HepG2 (cell line): ENCODE results near the gene SEMA5B. TPM values are rescaled to one million over a fixed set of nuclear protein-coding genes. Genes with fewer than 3 reads are reported as not detected.

ENCODE experiments used
- ATAC-seq: fragments of 200-7000 bp; cut with Tn5 transposase; 3 replicates; pipeline ENCODE4 v1.9.1; 2020; ENCODE audit warnings: mild to moderate bottlenecking, moderate library complexity
- BruUV-seq: library from RNA; stranded (reverse); fragments of 400-500 nt; replicated peaks from 2 replicates; lab custom pipeline; 2021; lab: Mats Ljungman, UMichigan
- CTCF ChIA-PET: fragments of 300-600 bp; formaldehyde crosslinking; extraction: SDS; loops from one replicate; lab custom pipeline; 2021; ENCODE audit warnings: low total read pairs, inconsistent platforms, low intra/inter-chr PET ratio; lab: Yijun Ruan, JAX
- POLR2A ChIA-PET: fragments of 350-600 bp; sonication (Branson Sonifier 250); formaldehyde crosslinking; loops from one replicate; lab custom pipeline; 2020; ENCODE audit warnings: antibody characterized with exemption, inconsistent platforms; lab: Yijun Ruan, JAX
- DNase-seq: peaks from one replicate; pipeline ENCODE4 v3.0.0-alpha.2; 2015; ENCODE audit warnings: low spot score
- FAIRE-seq: peaks from 3 replicates; lab custom pipeline; 2011; peaks lifted over from hg19 to GRCh38; lab: Jason Lieb, UNC
- H2AFZ ChIP-seq: one replicate; pipeline ENCODE4 v1.6.1; 2011; ENCODE audit warnings: low read length, inconsistent platforms
- H3K27ac ChIP-seq: fragments of 300-600 bp; 3 replicates; pipeline ENCODE4 v1.8.0; 2011; ENCODE audit warnings: mixed run types, mild to moderate bottlenecking, mixed read lengths, low read length, inconsistent platforms; ENCODE audit not compliant: insufficient read depth; ENCODE audit errors: extremely low read length
- H3K27me3 ChIP-seq, 2 experiments: fragments of 200-600 bp in 1 of 2; 2 replicates in 1 of 2; 3 replicates in 1 of 2; pipeline versions ENCODE4 v1.6.0 to v1.8.0; 2011; ENCODE audit warnings: low read length in 2 of 2, mild to moderate bottlenecking in 2 of 2, moderate library complexity in 2 of 2, inconsistent platforms in 1 of 2; ENCODE audit not compliant: insufficient read depth in 2 of 2, control insufficient read depth in 1 of 2
- H3K36me3 ChIP-seq, 2 experiments: fragments of 200-600 bp in 1 of 2; replicated peaks in 1 of 2; 2 replicates in 1 of 2; 3 replicates in 1 of 2; pipeline versions ENCODE4 v1.5.1 to v1.8.0; 2011; ENCODE audit warnings: low read length in 2 of 2, inconsistent platforms in 1 of 2; ENCODE audit not compliant: insufficient read depth in 2 of 2, control insufficient read depth in 1 of 2
- H3K4me1 ChIP-seq: 2 replicates; pipeline ENCODE4 v1.5.1; 2012; ENCODE audit warnings: low read length, inconsistent platforms; ENCODE audit not compliant: insufficient read depth
- H3K4me2 ChIP-seq: 2 replicates; pipeline ENCODE4 v1.6.0; 2011; ENCODE audit warnings: low read depth, low read length, inconsistent platforms
- H3K4me3 ChIP-seq, 3 experiments: fragments of 200-600 bp in 1 of 3; sonication (generic), shearing (Covaris generic) in 1 of 3; replicated peaks in 1 of 3; 2 replicates each; pipeline ENCODE4 v1.5.1; 2011 to 2016; ENCODE audit warnings: low read length in 3 of 3, inconsistent platforms in 2 of 3, low read depth in 2 of 3, mild to moderate bottlenecking in 2 of 3, control low read depth in 1 of 3, mixed read lengths in 1 of 3; ENCODE audit not compliant: insufficient read depth in 1 of 3
- H3K79me2 ChIP-seq: one replicate; pipeline ENCODE4 v1.6.1; 2011; ENCODE audit warnings: low read length, inconsistent platforms; ENCODE audit not compliant: insufficient read depth
- H3K9ac ChIP-seq: 2 replicates; pipeline ENCODE4 v1.6.0; 2011; ENCODE audit warnings: mild to moderate bottlenecking, low read depth, low read length, inconsistent platforms; ENCODE audit not compliant: insufficient read depth
- H3K9me3 ChIP-seq: 2 replicates; pipeline ENCODE4 v1.5.1; 2012; ENCODE audit warnings: mild to moderate bottlenecking, low read length
- H4K20me1 ChIP-seq: 2 replicates; pipeline ENCODE4 v1.6.0; 2011; ENCODE audit warnings: inconsistent platforms, mild to moderate bottlenecking, low read length, moderate library complexity; ENCODE audit not compliant: insufficient read depth
- ATF7 ChIP-seq, 2 experiments: fragments of 450-650 bp in 1 of 2; sonication (generic) in 1 of 2; formaldehyde crosslinking in 1 of 2; IDR thresholded peaks; 2 replicates each; pipeline versions ENCODE4 v1.4.0 to v1.6.1; 2016 to 2020; ENCODE audit warnings: antibody characterized with exemption in 1 of 2, mild to moderate bottlenecking in 1 of 2, missing genetic modification reagents in 1 of 2
- CCDC6 ChIP-seq: sonication (generic); formaldehyde crosslinking; IDR thresholded peaks from 2 replicates; pipeline ENCODE4 v1.8.1; 2022; ENCODE audit warnings: mild to moderate bottlenecking, missing genetic modification reagents, moderate library complexity
- DNMT1 ChIP-seq: sonication (generic); formaldehyde crosslinking; IDR thresholded peaks from 2 replicates; pipeline ENCODE4 v1.5.1; 2020; ENCODE audit warnings: mild to moderate bottlenecking, missing genetic modification reagents
- HNF4G ChIP-seq, 2 experiments: sonication (generic) in 1 of 2; formaldehyde crosslinking in 1 of 2; IDR thresholded peaks; 2 replicates each; pipeline versions ENCODE4 v1.4.0 to v1.6.1; 2011 to 2020; ENCODE audit warnings: borderline replicate concordance in 2 of 2, low read depth in 2 of 2, mild to moderate bottlenecking in 2 of 2, low read length in 1 of 2, missing genetic modification reagents in 1 of 2, moderate library complexity in 1 of 2
- RBM39 ChIP-seq: fragments of 200-400 bp; formaldehyde crosslinking; IDR thresholded peaks from one replicate; pipeline ENCODE4 v1.6.1; 2018; ENCODE audit warnings: antibody characterized with exemption, mild to moderate bottlenecking, low read depth, low read length; ENCODE audit not compliant: poor library complexity, severe bottlenecking
- SRY ChIP-seq: sonication (generic); formaldehyde crosslinking; IDR thresholded peaks from 2 replicates; pipeline ENCODE4 v1.8.0; 2022; ENCODE audit warnings: mild to moderate bottlenecking, missing genetic modification reagents
- TBX3 ChIP-seq: fragments of 450-650 bp; IDR thresholded peaks from 2 replicates; pipeline ENCODE4 v1.6.1; 2017; ENCODE audit warnings: antibody characterized with exemption, mild to moderate bottlenecking, inconsistent platforms, borderline replicate concordance
- ZNF30 ChIP-seq: sonication (generic); formaldehyde crosslinking; IDR thresholded peaks from 2 replicates; pipeline ENCODE4 v1.5.0; 2020; ENCODE audit warnings: mild to moderate bottlenecking, missing genetic modification reagents
- ZNF781 ChIP-seq: sonication (generic); formaldehyde crosslinking; IDR thresholded peaks from 2 replicates; pipeline ENCODE4 v1.5.1; 2020; ENCODE audit warnings: borderline replicate concordance, mild to moderate bottlenecking, missing genetic modification reagents; ENCODE audit errors: not compliant biosample characterization
- ZNF790 ChIP-seq: sonication (generic); formaldehyde crosslinking; IDR thresholded peaks from 2 replicates; pipeline ENCODE4 v1.8.0; 2022; ENCODE audit warnings: missing genetic modification reagents, mild to moderate bottlenecking, borderline replicate concordance
- WGBS: methylation state at CpG from one replicate; pipeline ENCODE4 v1.1.6; 2017; ENCODE audit warnings: low lambda C conversion rate; 5-methylcytosine and 5-hydroxymethylcytosine counted together
- in situ Hi-C: cut with HindIII; loops from 2 replicates; pipeline ENCODE4 v1.10.0; 2017; ENCODE audit warnings: low pct_unique_long_range_greater_than_20kb; ENCODE audit not compliant: extremely low pct_ligation_motif_present
- intact Hi-C: fragments of 100-400 bp; cut with micrococcal nuclease; formaldehyde crosslinking; loops from one replicate; pipeline ENCODE4 v1.10.0; 2022; ENCODE audit not compliant: unreplicated experiment
- polyA plus RNA-seq, 8 experiments: library from polyadenylated mRNA; depleted of rRNA in 3 of 8; stranded (reverse) in 7 of 8; unstranded in 1 of 8; fragments of >200 nt; fragmentation: Illumina TruSeq in 4 of 8; extraction: Trizol in 4 of 8; gene quantifications; 2 replicates each; pipeline versions ENCODE4 v1.2.1 to v1.2.3, GENCODE V29; 2011 to 2016; ENCODE audit warnings: low read depth in 4 of 8, missing spikeins in 1 of 8, mixed read lengths in 1 of 8; ENCODE audit not compliant: insufficient read depth in 1 of 8
- total RNA-seq, 5 experiments: library from RNA; depleted of rRNA; stranded (reverse); fragments of >200 nt; fragmentation: Illumina TruSeq; extraction: Trizol; gene quantifications; 2 replicates each; pipeline ENCODE4 v1.2.3, GENCODE V29; 2016; ENCODE audit warnings: low read depth in 1 of 5
- TF ChIP-seq, protein P1 (sequence below): sonication (generic); formaldehyde crosslinking; IDR thresholded peaks from 2 replicates; pipeline ENCODE4 v1.8.0; 2023; ENCODE audit warnings: mild to moderate bottlenecking, missing genetic modification reagents
- TF ChIP-seq, protein P2 (sequence below): sonication (generic); formaldehyde crosslinking; conservative IDR thresholded peaks from 2 replicates; pipeline ENCODE4 v1.4.0; 2020; ENCODE audit warnings: missing genetic modification reagents
- TF ChIP-seq, protein P3 (sequence below): sonication (generic); formaldehyde crosslinking; IDR thresholded peaks from 2 replicates; pipeline ENCODE4 v1.8.1; 2023; ENCODE audit warnings: missing genetic modification reagents, inconsistent platforms, borderline replicate concordance
- TF ChIP-seq, protein P4 (sequence below): IDR thresholded peaks from 2 replicates; pipeline ENCODE4 v1.6.1; 2016; ENCODE audit warnings: missing biosample characterization, missing genetic modification reagents, low read depth

The SEMA5B gene
- total and polyA plus RNA-seq, 2 of the 13 experiments (the other 11 are each of a cell fraction or from before 2014, with no cell fraction given), result not detected

DNA sequence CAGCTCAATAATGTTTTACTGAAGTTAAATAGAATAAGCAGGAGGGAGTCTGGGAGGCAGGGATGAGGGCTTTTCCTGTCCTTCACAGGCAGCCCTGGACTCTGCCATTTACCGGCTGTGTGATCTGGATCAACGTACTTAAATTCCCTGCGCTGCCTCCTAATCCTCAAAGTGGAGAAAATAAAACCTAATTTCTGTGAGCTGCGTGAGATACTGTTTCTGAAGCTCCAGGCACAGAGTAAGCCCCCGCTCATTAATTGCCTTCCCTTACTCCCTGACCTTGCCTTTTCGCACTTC is 39.0 kb upstream of the SEMA5B start (continued):
- peak; percentile 51; the same call in 1 of the 2 replicates for TF ChIP-seq TBX3
- 0 out of 2 replicates have a peak, but pooled peaks have one; percentile 70 for TF ChIP-seq ZNF790 (CRISPR knock-in tag)
- TF ChIP-seq CCDC6, result 0 out of 2 replicates have a peak, but pooled peaks have one; percentile 45
- no peak for TF ChIP-seq HNF4G (IDR thresholded peaks at IDR 0.05; ENCODE audit: borderline replicate concordance, low read depth, low read length)
- TF ChIP-seq HNF4G (CRISPR knock-in tag; IDR thresholded peaks at IDR 0.05; ENCODE audit: borderline replicate concordance, low read depth), result 0 out of 2 replicates have a peak, but pooled peaks have one; percentile 40

DNA sequence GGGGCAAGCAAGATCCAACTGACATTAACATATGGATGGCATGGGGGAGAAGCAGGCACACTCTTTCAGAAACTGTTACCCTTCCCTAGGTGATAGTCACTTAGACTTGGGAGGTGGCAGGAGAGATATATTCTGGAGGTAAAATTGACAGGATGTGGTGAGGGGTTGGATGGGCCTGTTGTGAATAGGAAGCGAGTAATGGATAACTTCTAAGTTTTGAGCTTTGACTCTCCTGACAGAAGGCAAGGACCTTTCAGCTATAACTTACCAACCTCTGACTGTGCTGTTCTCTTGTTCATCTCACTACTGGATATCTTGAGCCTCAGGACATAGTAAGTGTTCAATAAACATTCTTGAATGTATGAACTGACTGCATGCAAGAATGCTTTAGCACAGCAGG is 37.4 kb upstream of the SEMA5B start:
- in situ Hi-C loops (no loop called here), intact Hi-C loops (loop anchor here (5.0 kb wide), 1 partner anchor 77 kb away; no protein-coding TSS in a partner anchor)
- no peak overlapping the region for H3K4me3 ChIP-seq
- H3K4me2 ChIP-seq, result no peak overlapping the region
- peaks cover 0 to 15% of the 10 kb centered on the region in 2 experiments; a peak in 1 of 5 replicates for H3K27me3 ChIP-seq
- no peaks in the 10 kb centered on the region for H3K9me3 ChIP-seq
- CTCF ChIA-PET, result no interaction called here
- H4K20me1 ChIP-seq, result peaks cover 13% of the 10 kb centered on the region
- H2AFZ ChIP-seq, result no peak overlapping the region
- H3K9ac ChIP-seq, result no peak overlapping the region
- no peak for DNase-seq
- BruUV-seq, result no TSS peak
- FAIRE-seq, result no peak
- H3K36me3 ChIP-seq, result no peaks in the 10 kb centered on the region
- 47% methylated on average over 1 of the region's 1 CpG for WGBS
- POLR2A ChIA-PET, result no interaction called here
- ATAC-seq, result no peak
- no peak overlapping the region for H3K27ac ChIP-seq
- H3K4me1 ChIP-seq, result peaks cover 19% of the 10 kb centered on the region
- H3K79me2 ChIP-seq, result peaks cover 28% of the 10 kb centered on the region
- TF ChIP-seq, protein P1, sequence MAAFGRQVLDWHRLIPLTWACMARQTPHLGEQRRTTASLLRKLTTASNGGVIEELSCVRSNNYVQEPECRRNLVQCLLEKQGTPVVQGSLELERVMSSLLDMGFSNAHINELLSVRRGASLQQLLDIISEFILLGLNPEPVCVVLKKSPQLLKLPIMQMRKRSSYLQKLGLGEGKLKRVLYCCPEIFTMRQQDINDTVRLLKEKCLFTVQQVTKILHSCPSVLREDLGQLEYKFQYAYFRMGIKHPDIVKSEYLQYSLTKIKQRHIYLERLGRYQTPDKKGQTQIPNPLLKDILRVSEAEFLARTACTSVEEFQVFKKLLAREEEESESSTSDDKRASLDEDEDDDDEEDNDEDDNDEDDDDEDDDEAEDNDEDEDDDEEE (CRISPR knock-in tag), result no peak
- TF ChIP-seq RBM39 (no peak), ZNF781 (CRISPR knock-in tag) (no peak), SRY (no peak), ZNF30 (CRISPR knock-in tag) (no peak), DNMT1 (CRISPR knock-in tag) (no peak), ATF7 (IDR thresholded peaks at IDR 0.05) (no peak), ATF7 (CRISPR knock-in tag; IDR thresholded peaks at IDR 0.05) (no peak)
- TF ChIP-seq, protein P2, sequence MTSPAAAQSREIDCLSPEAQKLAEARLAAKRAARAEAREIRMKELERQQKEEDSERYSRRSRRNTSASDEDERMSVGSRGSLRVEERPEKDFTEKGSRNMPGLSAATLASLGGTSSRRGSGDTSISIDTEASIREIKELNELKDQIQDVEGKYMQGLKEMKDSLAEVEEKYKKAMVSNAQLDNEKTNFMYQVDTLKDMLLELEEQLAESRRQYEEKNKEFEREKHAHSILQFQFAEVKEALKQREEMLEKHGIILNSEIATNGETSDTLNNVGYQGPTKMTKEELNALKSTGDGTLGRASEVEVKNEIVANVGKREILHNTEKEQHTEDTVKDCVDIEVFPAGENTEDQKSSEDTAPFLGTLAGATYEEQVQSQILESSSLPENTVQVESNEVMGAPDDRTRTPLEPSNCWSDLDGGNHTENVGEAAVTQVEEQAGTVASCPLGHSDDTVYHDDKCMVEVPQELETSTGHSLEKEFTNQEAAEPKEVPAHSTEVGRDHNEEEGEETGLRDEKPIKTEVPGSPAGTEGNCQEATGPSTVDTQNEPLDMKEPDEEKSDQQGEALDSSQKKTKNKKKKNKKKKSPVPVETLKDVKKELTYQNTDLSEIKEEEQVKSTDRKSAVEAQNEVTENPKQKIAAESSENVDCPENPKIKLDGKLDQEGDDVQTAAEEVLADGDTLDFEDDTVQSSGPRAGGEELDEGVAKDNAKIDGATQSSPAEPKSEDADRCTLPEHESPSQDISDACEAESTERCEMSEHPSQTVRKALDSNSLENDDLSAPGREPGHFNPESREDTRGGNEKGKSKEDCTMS (CRISPR knock-in tag), result no peak
- TF ChIP-seq, protein P3, sequence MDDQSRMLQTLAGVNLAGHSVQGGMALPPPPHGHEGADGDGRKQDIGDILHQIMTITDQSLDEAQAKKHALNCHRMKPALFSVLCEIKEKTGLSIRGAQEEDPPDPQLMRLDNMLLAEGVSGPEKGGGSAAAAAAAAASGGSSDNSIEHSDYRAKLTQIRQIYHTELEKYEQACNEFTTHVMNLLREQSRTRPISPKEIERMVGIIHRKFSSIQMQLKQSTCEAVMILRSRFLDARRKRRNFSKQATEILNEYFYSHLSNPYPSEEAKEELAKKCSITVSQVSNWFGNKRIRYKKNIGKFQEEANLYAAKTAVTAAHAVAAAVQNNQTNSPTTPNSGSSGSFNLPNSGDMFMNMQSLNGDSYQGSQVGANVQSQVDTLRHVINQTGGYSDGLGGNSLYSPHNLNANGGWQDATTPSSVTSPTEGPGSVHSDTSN, result no peak
- TF ChIP-seq, protein P4, sequence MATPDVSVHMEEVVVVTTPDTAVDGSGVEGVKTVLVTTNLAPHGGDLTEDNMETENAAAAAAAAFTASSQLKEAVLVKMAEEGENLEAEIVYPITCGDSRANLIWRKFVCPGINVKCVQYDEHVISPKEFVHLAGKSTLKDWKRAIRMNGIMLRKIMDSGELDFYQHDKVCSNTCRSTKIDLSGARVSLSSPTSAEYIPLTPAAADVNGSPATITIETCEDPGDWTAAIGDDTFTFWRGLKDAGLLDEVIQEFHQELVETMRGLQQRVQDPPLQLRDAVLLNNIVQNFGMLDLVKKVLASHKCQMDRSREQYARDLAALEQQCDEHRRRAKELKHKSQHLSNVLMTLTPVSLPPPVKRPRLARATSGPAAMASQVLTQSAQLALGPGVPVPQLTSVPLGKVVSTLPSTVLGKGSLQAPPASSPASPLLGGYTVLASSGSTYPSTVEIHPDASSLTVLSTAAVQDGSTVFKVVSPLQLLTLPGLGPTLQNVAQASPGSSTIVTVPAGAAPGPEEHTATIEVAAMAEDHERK (CRISPR knock-in tag), result no peak
